Measurements from ENCODE around the gene ACAN. TPM values are rescaled to one million over a fixed set of nuclear protein-coding genes. Genes with fewer than 3 reads are reported as not detected.

ACAN gene
- total RNA-seq, 1 experiment from 2014 or later = 0.50 TPM

DNA sequence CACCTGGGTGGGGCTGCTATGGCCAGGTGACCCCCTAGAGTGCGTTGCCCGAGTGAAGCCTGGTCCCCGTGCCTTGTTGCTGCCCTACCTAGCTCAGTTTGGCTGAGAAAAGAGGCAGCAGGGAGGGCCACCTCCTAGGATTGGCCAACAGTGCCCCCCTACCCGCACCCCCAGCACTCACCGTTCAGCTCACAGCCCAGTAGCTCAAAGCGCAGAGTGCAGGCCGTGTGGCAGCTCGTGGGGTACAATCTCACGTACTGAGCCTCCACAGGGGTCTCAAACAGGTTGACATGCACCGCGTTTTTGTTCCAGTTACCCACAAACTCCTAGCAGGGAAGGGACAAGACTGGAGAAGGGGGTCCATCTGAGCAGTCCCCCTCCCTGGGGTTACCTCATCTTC lies 102.3 kb downstream of the ACAN start:
- H3K23me2 ChIP-seq (ENCODE audit: insufficient read length, low read depth, low read length, poor library complexity, severe bottlenecking) = no peaks in the 10 kb centered on the region
- H2BK15ac ChIP-seq (ENCODE audit: low read depth, low read length) = no peak overlapping the region
- no peak overlapping the region for H2BK120ac ChIP-seq (ENCODE audit: low read depth, low read length, poor library complexity, severe bottlenecking)
- no peak overlapping the region for H2BK12ac ChIP-seq (ENCODE audit: insufficient read length, low read depth, low read length)
- H3K4me1 ChIP-seq (ENCODE audit: insufficient read depth, low read length) = peaks cover 6% of the 10 kb centered on the region
- peak overlapping the region in 1 of 3 experiments; percentile 91; a peak in 2 of 7 replicates for H3K27ac Mint-ChIP-seq
- H4K20me1 ChIP-seq (ENCODE audit: control insufficient read depth, insufficient read depth, insufficient read length) = no peaks in the 10 kb centered on the region
- H3K27me3 ChIP-seq (ENCODE audit: insufficient read depth, low read length) = no peaks in the 10 kb centered on the region
- DNase-seq = no peak
- TF ChIP-seq, protein P1, sequence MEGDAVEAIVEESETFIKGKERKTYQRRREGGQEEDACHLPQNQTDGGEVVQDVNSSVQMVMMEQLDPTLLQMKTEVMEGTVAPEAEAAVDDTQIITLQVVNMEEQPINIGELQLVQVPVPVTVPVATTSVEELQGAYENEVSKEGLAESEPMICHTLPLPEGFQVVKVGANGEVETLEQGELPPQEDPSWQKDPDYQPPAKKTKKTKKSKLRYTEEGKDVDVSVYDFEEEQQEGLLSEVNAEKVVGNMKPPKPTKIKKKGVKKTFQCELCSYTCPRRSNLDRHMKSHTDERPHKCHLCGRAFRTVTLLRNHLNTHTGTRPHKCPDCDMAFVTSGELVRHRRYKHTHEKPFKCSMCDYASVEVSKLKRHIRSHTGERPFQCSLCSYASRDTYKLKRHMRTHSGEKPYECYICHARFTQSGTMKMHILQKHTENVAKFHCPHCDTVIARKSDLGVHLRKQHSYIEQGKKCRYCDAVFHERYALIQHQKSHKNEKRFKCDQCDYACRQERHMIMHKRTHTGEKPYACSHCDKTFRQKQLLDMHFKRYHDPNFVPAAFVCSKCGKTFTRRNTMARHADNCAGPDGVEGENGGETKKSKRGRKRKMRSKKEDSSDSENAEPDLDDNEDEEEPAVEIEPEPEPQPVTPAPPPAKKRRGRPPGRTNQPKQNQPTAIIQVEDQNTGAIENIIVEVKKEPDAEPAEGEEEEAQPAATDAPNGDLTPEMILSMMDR (conservative IDR thresholded peaks at IDR 0.05) = no peak
- no peak overlapping the region for H3K14ac ChIP-seq (ENCODE audit: insufficient read depth, low read length)
- H3K4ac ChIP-seq (ENCODE audit: low read depth, low read length) = no peak overlapping the region
- H3K56ac ChIP-seq (ENCODE audit: insufficient read length, low read depth, low read length) = no peak overlapping the region
- H2BK20ac ChIP-seq (ENCODE audit: low read depth, low read length, poor library complexity, severe bottlenecking) = no peak overlapping the region
- H3K36me3 Mint-ChIP-seq (ENCODE audit: insufficient read depth in 1 of 3, low read depth in 3 of 3) = peaks cover 88 to 100% (median 99%) of the 10 kb centered on the region in 3 experiments
- peaks cover 21% of the 10 kb centered on the region for H3K79me1 ChIP-seq (ENCODE audit: insufficient read depth, low read depth, low read length, poor library complexity, severe bottlenecking)
- H3K9ac ChIP-seq (ENCODE audit: extremely low read depth, insufficient read length, low read length) = no peak overlapping the region
- no peaks in the 10 kb centered on the region for H3K27me3 Mint-ChIP-seq (ENCODE audit: low read depth)
- no peak overlapping the region for H3K27ac ChIP-seq (ENCODE audit: insufficient read length, low read depth, low read length)
- no peak overlapping the region for H2BK5ac ChIP-seq (ENCODE audit: insufficient read length, low read length)
- no peak overlapping the region for H2AFZ ChIP-seq (ENCODE audit: low read length)
- no CpG with 5 or more reads among the region's 11 CpGs for WGBS (ENCODE audit: extremely low coverage, insufficient read length, low lambda C conversion rate)
- no peak overlapping the region for H4K5ac ChIP-seq (ENCODE audit: insufficient read length, low read depth, low read length)
- no peak overlapping the region for H3K18ac ChIP-seq (ENCODE audit: insufficient read length, low read depth, low read length)
- no peaks in the 10 kb centered on the region for H3K9me3 ChIP-seq (ENCODE audit: control insufficient read depth, low read depth, low read length)
- H3K9me3 Mint-ChIP-seq = no peaks in the 10 kb centered on the region
- peaks cover 41 to 89% of the 10 kb centered on the region in 2 experiments for H3K4me1 Mint-ChIP-seq
- H4K8ac ChIP-seq (replicated peaks; ENCODE audit: insufficient read length, low read depth, low read length) = no peak overlapping the region
- H2AK5ac ChIP-seq (ENCODE audit: insufficient read length, low read length) = no peak overlapping the region
- no peak overlapping the region for H3K23ac ChIP-seq (ENCODE audit: insufficient read length, low read depth, low read length)
- no peak overlapping the region; a peak in 1 of 5 replicates for H3K4me3 Mint-ChIP-seq
- H4K91ac ChIP-seq (ENCODE audit: insufficient read length, low read depth, low read length) = no peak overlapping the region
- no peak overlapping the region for H3T11ph ChIP-seq (ENCODE audit: low read length)
- H3K4me2 ChIP-seq (ENCODE audit: insufficient read depth, insufficient read length, low read length) = no peak overlapping the region
- H3K79me2 ChIP-seq (ENCODE audit: insufficient read depth, low read length) = peaks cover 10% of the 10 kb centered on the region; the same call in 1 of the 2 replicates
